SK-N-SH (cell line): ENCODE results near the gene KNDC1. TPM values are rescaled to one million over a fixed set of nuclear protein-coding genes. Genes with fewer than 3 reads are reported as not detected.
"Not testable (repeated sequence)": the region's sequence is repeated elsewhere in the genome, so short reads cannot be mapped to it uniquely, and the experiment has no call there.

Experiments
- CTCF ChIA-PET: fragments of 300-600, 350-600 bp; formaldehyde crosslinking; extraction: SDS; loops from one replicate; lab custom pipeline; 2021; lab: Yijun Ruan, JAX
- POLR2A ChIA-PET: fragments of 350-600 bp; sonication (Branson Sonifier 250); formaldehyde crosslinking; extraction: SDS; loops from one replicate; lab custom pipeline; 2020; ENCODE audit warnings: antibody characterized with exemption, inconsistent platforms; lab: Yijun Ruan, JAX
- DNase-seq: peaks from one replicate; pipeline ENCODE4 v3.0.0; 2012
- H2AFZ ChIP-seq: fragments of 200-600 bp; sonication (generic); 2 replicates; pipeline ENCODE4 v1.8.1; 2016; ENCODE audit warnings: antibody characterized with exemption, mild to moderate bottlenecking, low read depth
- H3F3A ChIP-seq: fragments of 200-600 bp; sonication (generic); replicated peaks from 2 replicates; pipeline ENCODE3; 2016; ENCODE audit warnings: antibody characterized with exemption, mild to moderate bottlenecking; ENCODE audit not compliant: insufficient read depth
- H3K27ac ChIP-seq, 2 experiments: fragments of 200-500 bp in 1 of 2; fragments of 200-600 bp in 1 of 2; sonication (Bioruptor generic) in 1 of 2; sonication (generic), shearing (Covaris generic) in 1 of 2; 2 replicates each; pipeline versions ENCODE4 v1.5.1 to v1.6.1; 2014 to 2016; ENCODE audit warnings: low read depth in 2 of 2, inconsistent platforms in 1 of 2, low read length in 1 of 2, mild to moderate bottlenecking in 1 of 2, mixed read lengths in 1 of 2
- H3K27me3 ChIP-seq: fragments of 200-600 bp; sonication (generic), shearing (Covaris generic); 2 replicates; pipeline ENCODE4 v1.6.1; 2016; ENCODE audit warnings: mixed run types; ENCODE audit not compliant: insufficient read depth
- H3K36me3 ChIP-seq, 2 experiments: fragments of 200-500 bp in 1 of 2; fragments of 200-600 bp in 1 of 2; sonication (Bioruptor generic) in 1 of 2; sonication (generic) in 1 of 2; replicated peaks in 1 of 2; 2 replicates each; pipeline versions ENCODE3 to v1.5.1; 2014 to 2016; ENCODE audit warnings: low read length in 1 of 2, mild to moderate bottlenecking in 1 of 2; ENCODE audit not compliant: insufficient read depth in 2 of 2, control insufficient read depth in 1 of 2
- H3K4me1 ChIP-seq, 2 experiments: fragments of 200-500 bp in 1 of 2; fragments of 200-600 bp in 1 of 2; sonication (Bioruptor generic) in 1 of 2; sonication (generic), shearing (Covaris generic) in 1 of 2; 2 replicates each; pipeline versions ENCODE4 v1.5.1 to v1.6.1; 2014 to 2016; ENCODE audit warnings: low read depth in 1 of 2, low read length in 1 of 2, mixed run types in 1 of 2; ENCODE audit not compliant: insufficient read depth in 2 of 2, control insufficient read depth in 1 of 2
- H3K4me2 ChIP-seq: fragments of 200-600 bp; sonication (generic), shearing (Covaris generic); 2 replicates; pipeline ENCODE4 v1.6.1; 2017; ENCODE audit warnings: mixed run types
- H3K4me3 ChIP-seq, 2 experiments: fragments of 200-500 bp in 1 of 2; fragments of 200-600 bp in 1 of 2; sonication (Bioruptor generic) in 1 of 2; sonication (generic), shearing (Covaris generic) in 1 of 2; 2 replicates each; pipeline versions ENCODE4 v1.5.1 to v1.8.1; 2014 to 2016; ENCODE audit warnings: low read depth in 2 of 2, inconsistent platforms in 1 of 2, low read length in 1 of 2, mild to moderate bottlenecking in 1 of 2, mixed read lengths in 1 of 2, moderate library complexity in 1 of 2
- H3K79me2 ChIP-seq: fragments of 200-600 bp; sonication (generic); 2 replicates; pipeline ENCODE4 v1.8.1; 2017; ENCODE audit warnings: mild to moderate bottlenecking; ENCODE audit not compliant: insufficient read depth
- H3K9ac ChIP-seq: fragments of 200-600 bp; sonication (generic); 2 replicates; pipeline ENCODE4 v1.6.1; 2017; ENCODE audit warnings: mixed run types
- H3K9me2 ChIP-seq: fragments of 200-600 bp; sonication (generic); 2 replicates; pipeline ENCODE4 v1.6.1; 2017; ENCODE audit warnings: mixed run types
- H3K9me3 ChIP-seq: fragments of 200-600 bp; sonication (generic); 2 replicates; pipeline ENCODE4 v1.6.1; 2017; ENCODE audit warnings: mixed run types, mild to moderate bottlenecking, moderate library complexity
- H4K20me1 ChIP-seq: fragments of 200-600 bp; sonication (generic); 2 replicates; pipeline ENCODE4 v1.6.1; 2017; ENCODE audit warnings: mild to moderate bottlenecking, mixed run types; ENCODE audit not compliant: insufficient read depth
- ELF1 ChIP-seq: IDR thresholded peaks from 2 replicates; pipeline ENCODE4 v1.4.0; 2012
- GATA2 ChIP-seq: sonication (generic); formaldehyde crosslinking; IDR thresholded peaks from 2 replicates; pipeline ENCODE4 v1.5.0; 2020; ENCODE audit warnings: mild to moderate bottlenecking, missing genetic modification reagents
- MEF2A ChIP-seq: IDR thresholded peaks from 2 replicates; pipeline ENCODE4 v1.4.0; 2012; ENCODE audit warnings: low read depth, borderline replicate concordance
- PBX3 ChIP-seq: IDR thresholded peaks from 2 replicates; pipeline ENCODE4; 2012
- RAD21 ChIP-seq: IDR thresholded peaks from 2 replicates; pipeline ENCODE4 v1.6.1; 2012; ENCODE audit warnings: mild to moderate bottlenecking, low read length
- SIN3A ChIP-seq: IDR thresholded peaks from 2 replicates; pipeline ENCODE4 v1.6.1; 2012; ENCODE audit warnings: low read depth, mild to moderate bottlenecking, low read length, moderate library complexity, borderline replicate concordance
- SMC3 ChIP-seq: IDR thresholded peaks from 2 replicates; pipeline ENCODE4 v1.6.1; 2012; ENCODE audit warnings: low read depth, low read length, improper control_type of control experiment
- YY1 ChIP-seq: IDR thresholded peaks from 2 replicates; pipeline ENCODE4 v1.4.0; 2012; ENCODE audit warnings: low read depth, mild to moderate bottlenecking
- WGBS: methylation state at CpG from one replicate; pipeline ENCODE4 v1.1.6; 2017; ENCODE audit warnings: low lambda C conversion rate; 5-methylcytosine and 5-hydroxymethylcytosine counted together
- polyA plus RNA-seq, 3 experiments: library from polyadenylated mRNA; depleted of rRNA; stranded (reverse); fragments of >200 nt; gene quantifications; 2 replicates each; pipeline ENCODE4 v1.2.3, GENCODE V29; 2012
- TF ChIP-seq, protein P1 (sequence below): IDR thresholded peaks from 2 replicates; pipeline ENCODE4 v1.4.0; 2012; ENCODE audit warnings: low read depth
- TF ChIP-seq, protein P2 (sequence below): IDR thresholded peaks from 2 replicates; pipeline ENCODE4 v1.6.1; 2012; ENCODE audit warnings: mild to moderate bottlenecking, low read depth, low read length, moderate library complexity
- TF ChIP-seq, protein P3 (sequence below): fragments of 150-350 bp; IDR thresholded peaks from 2 replicates; pipeline ENCODE4 v1.6.1; 2017; ENCODE audit warnings: antibody characterized with exemption, low read length, low read depth, borderline replicate concordance
- TF ChIP-seq, protein P4 (sequence below): IDR thresholded peaks from 2 replicates; pipeline ENCODE4 v1.4.0; 2012; ENCODE audit warnings: low read depth, borderline replicate concordance

Gene KNDC1
- polyA plus RNA-seq, 1 of the 3 experiments (the other 2 are of a cell fraction) = 1.4 TPM

- Histone ChIP-seq H3K79me2 (no peaks in the 10 kb centered on the region), H3K27me3 (peaks cover 72% of the 10 kb centered on the region), H3K4me2 (no peak overlapping the region)
- DNase-seq = no peak
- TF ChIP-seq YY1 (no peak), PBX3 (no peak), MEF2A (no peak), ELF1 (no peak), SMC3 (no peak), RAD21 (no peak), GATA2 (CRISPR knock-in tag) (no peak), SIN3A (no peak)
- TF ChIP-seq, protein P1, sequence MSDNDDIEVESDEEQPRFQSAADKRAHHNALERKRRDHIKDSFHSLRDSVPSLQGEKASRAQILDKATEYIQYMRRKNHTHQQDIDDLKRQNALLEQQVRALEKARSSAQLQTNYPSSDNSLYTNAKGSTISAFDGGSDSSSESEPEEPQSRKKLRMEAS = no peak
- TF ChIP-seq, protein P2, sequence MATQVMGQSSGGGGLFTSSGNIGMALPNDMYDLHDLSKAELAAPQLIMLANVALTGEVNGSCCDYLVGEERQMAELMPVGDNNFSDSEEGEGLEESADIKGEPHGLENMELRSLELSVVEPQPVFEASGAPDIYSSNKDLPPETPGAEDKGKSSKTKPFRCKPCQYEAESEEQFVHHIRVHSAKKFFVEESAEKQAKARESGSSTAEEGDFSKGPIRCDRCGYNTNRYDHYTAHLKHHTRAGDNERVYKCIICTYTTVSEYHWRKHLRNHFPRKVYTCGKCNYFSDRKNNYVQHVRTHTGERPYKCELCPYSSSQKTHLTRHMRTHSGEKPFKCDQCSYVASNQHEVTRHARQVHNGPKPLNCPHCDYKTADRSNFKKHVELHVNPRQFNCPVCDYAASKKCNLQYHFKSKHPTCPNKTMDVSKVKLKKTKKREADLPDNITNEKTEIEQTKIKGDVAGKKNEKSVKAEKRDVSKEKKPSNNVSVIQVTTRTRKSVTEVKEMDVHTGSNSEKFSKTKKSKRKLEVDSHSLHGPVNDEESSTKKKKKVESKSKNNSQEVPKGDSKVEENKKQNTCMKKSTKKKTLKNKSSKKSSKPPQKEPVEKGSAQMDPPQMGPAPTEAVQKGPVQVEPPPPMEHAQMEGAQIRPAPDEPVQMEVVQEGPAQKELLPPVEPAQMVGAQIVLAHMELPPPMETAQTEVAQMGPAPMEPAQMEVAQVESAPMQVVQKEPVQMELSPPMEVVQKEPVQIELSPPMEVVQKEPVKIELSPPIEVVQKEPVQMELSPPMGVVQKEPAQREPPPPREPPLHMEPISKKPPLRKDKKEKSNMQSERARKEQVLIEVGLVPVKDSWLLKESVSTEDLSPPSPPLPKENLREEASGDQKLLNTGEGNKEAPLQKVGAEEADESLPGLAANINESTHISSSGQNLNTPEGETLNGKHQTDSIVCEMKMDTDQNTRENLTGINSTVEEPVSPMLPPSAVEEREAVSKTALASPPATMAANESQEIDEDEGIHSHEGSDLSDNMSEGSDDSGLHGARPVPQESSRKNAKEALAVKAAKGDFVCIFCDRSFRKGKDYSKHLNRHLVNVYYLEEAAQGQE = no peak
- TF ChIP-seq, protein P3, sequence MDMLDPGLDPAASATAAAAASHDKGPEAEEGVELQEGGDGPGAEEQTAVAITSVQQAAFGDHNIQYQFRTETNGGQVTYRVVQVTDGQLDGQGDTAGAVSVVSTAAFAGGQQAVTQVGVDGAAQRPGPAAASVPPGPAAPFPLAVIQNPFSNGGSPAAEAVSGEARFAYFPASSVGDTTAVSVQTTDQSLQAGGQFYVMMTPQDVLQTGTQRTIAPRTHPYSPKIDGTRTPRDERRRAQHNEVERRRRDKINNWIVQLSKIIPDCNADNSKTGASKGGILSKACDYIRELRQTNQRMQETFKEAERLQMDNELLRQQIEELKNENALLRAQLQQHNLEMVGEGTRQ = no peak
- TF ChIP-seq, protein P4, sequence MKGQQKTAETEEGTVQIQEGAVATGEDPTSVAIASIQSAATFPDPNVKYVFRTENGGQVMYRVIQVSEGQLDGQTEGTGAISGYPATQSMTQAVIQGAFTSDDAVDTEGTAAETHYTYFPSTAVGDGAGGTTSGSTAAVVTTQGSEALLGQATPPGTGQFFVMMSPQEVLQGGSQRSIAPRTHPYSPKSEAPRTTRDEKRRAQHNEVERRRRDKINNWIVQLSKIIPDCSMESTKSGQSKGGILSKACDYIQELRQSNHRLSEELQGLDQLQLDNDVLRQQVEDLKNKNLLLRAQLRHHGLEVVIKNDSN = no peak
- TF ChIP-seq, all 33 proteins: peak for 0
- Histone ChIP-seq H3K9me2 (no peaks in the 10 kb centered on the region), H3K27ac (no peak overlapping the region), H3K9ac (no peak overlapping the region), H3F3A (no peaks in the 10 kb centered on the region), H3K9me3 (no peaks in the 10 kb centered on the region), H2AFZ (no peak overlapping the region), H3K4me3 (no peak overlapping the region), H4K20me1 (no peaks in the 10 kb centered on the region), H3K36me3 (no peaks in the 10 kb centered on the region), H3K4me1 (no peaks in the 10 kb centered on the region)
- POLR2A ChIA-PET = no interaction called here
- WGBS = 29% methylated on average over 8 of the region's 11 CpGs
- CTCF ChIA-PET = no interaction called here
These were observed 72.0 kb downstream of the KNDC1 start for GRCh38 chr10:133231946-133232574.

DNA sequence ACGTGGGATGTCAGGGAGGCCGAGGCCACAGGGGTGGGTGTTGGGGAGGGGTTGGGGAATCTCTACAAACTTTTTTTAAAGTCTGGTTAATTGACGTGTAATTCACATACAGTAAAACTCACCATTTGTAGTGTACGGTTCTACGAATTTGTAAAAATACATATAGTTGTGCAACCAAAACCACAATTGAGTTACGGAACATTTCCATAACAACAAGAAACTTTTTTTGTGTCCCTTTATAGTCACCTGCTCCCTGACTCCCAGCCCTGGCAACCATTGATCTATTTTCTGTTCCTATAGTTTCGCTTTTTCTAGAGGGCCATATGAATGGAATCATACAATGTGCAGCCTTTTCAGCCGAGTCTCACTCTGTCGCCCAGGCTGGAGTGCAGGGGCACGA lies 74.8 kb downstream of the KNDC1 start:
- H2AFZ ChIP-seq, H4K20me1 ChIP-seq, H3K79me2 ChIP-seq, H3K4me2 ChIP-seq, H3K9me2 ChIP-seq, POLR2A ChIA-PET, DNase-seq, H3K9me3 ChIP-seq, H3K9ac ChIP-seq, CTCF ChIA-PET, H3K4me1 ChIP-seq, H3F3A ChIP-seq, H3K4me3 ChIP-seq, H3K27ac ChIP-seq, H3K36me3 ChIP-seq: not testable (repeated sequence)
- WGBS = 41% methylated on average over 10 of the region's 10 CpGs
- H3K27me3 ChIP-seq = peaks cover 77% of the 10 kb centered on the region
